GM23248 (cell line): ENCODE measurements around the gene MRGPRD. TPM values are rescaled to one million over a fixed set of nuclear protein-coding genes. Genes with fewer than 3 reads are reported as not detected.

Experiments
- DNase-seq: peaks from one replicate; pipeline ENCODE4 v3.0.0-alpha.2; 2015
- H2AFZ ChIP-seq: fragments of 200-600 bp; sonication (generic); 2 replicates; pipeline ENCODE4 v1.6.1; 2016; ENCODE audit warnings: antibody characterized with exemption
- H3F3A ChIP-seq: fragments of 200-600 bp; sonication (generic); 2 replicates; pipeline ENCODE4 v1.6.1; 2016; ENCODE audit warnings: mild to moderate bottlenecking, antibody characterized with exemption, mixed run types; ENCODE audit not compliant: insufficient read depth
- H3K27ac ChIP-seq: fragments of 200-600 bp; sonication (generic); 2 replicates; pipeline ENCODE4 v1.5.1; 2016; ENCODE audit warnings: mild to moderate bottlenecking
- H3K27me3 ChIP-seq: fragments of 200-600 bp; sonication (generic); replicated peaks from 2 replicates; pipeline ENCODE4 v1.6.1; 2016; ENCODE audit warnings: mild to moderate bottlenecking; ENCODE audit not compliant: insufficient read depth
- H3K36me3 ChIP-seq: fragments of 200-600 bp; sonication (generic); 2 replicates; pipeline ENCODE4 v1.6.1; 2016; ENCODE audit warnings: low read depth, mild to moderate bottlenecking
- H3K4me1 ChIP-seq: fragments of 200-600 bp; sonication (generic); 2 replicates; pipeline ENCODE4 v1.6.1; 2016; ENCODE audit warnings: mild to moderate bottlenecking; ENCODE audit not compliant: insufficient read depth
- H3K4me2 ChIP-seq: fragments of 200-600 bp; sonication (generic); one replicate; pipeline ENCODE4 v1.6.1; 2016; ENCODE audit warnings: mild to moderate bottlenecking; ENCODE audit not compliant: unreplicated experiment
- H3K4me3 ChIP-seq: fragments of 200-600 bp; sonication (generic); 2 replicates; pipeline ENCODE4 v1.5.1; 2016; ENCODE audit warnings: mild to moderate bottlenecking
- H3K79me2 ChIP-seq: fragments of 200-600 bp; sonication (generic); 2 replicates; pipeline ENCODE4 v1.6.1; 2016; ENCODE audit warnings: mild to moderate bottlenecking; ENCODE audit not compliant: insufficient read depth
- H3K9ac ChIP-seq: fragments of 200-600 bp; sonication (generic); 2 replicates; pipeline ENCODE4 v1.6.1; 2016; ENCODE audit warnings: mild to moderate bottlenecking
- H3K9me2 ChIP-seq: fragments of 200-600 bp; sonication (generic); 2 replicates; pipeline ENCODE4 v1.6.1; 2016; ENCODE audit warnings: mixed run types, mild to moderate bottlenecking, moderate library complexity; ENCODE audit not compliant: insufficient read depth
- H3K9me3 ChIP-seq: fragments of 200-600 bp; sonication (generic); one replicate; pipeline ENCODE4 v1.6.1; 2017; ENCODE audit warnings: low read depth
- H4K20me1 ChIP-seq: fragments of 200-600 bp; sonication (generic); 2 replicates; pipeline ENCODE4 v1.6.0; 2016; ENCODE audit not compliant: insufficient read depth
- EZH2 ChIP-seq: fragments of 200-600 bp; sonication (generic); IDR thresholded peaks from 2 replicates; pipeline ENCODE4 v1.6.1; 2018; ENCODE audit warnings: antibody characterized with exemption, mild to moderate bottlenecking; ENCODE audit not compliant: insufficient read depth, poor library complexity, severe bottlenecking
- EZH2phosphoT487 ChIP-seq: fragments of 200-600 bp; sonication (generic); IDR thresholded peaks from 2 replicates; pipeline ENCODE4 v1.6.1; 2018; ENCODE audit warnings: antibody characterized with exemption, moderate library complexity, mild to moderate bottlenecking, low read depth; ENCODE audit not compliant: insufficient read depth
- WGBS, 2 experiments: methylation state at CpG; one replicate each; pipeline ENCODE4 v1.1.6; 2015 to 2017; ENCODE audit warnings: low lambda C conversion rate in 2 of 2, low coverage in 1 of 2; ENCODE audit errors: missing lambda C conversion rate in 2 of 2; 5-methylcytosine and 5-hydroxymethylcytosine counted together
- in situ Hi-C: fragments of 300-500 bp; cut with MboI; formaldehyde crosslinking; loops from 2 replicates; pipeline ENCODE4 v1.15.0; 2020
- polyA plus RNA-seq: library from polyadenylated mRNA; unstranded; fragments of >200 nt; fragmentation: Nextera tagmentation; extraction: Ambion mirVana; gene quantifications from 2 replicates; pipeline ENCODE4 v1.2.1, GENCODE V29; 2016
- total RNA-seq: library from RNA; depleted of rRNA; stranded (reverse); fragments of >200 nt; shearing (Covaris generic); gene quantifications from 2 replicates; pipeline ENCODE4 v1.2.3, GENCODE V29; 2014

The MRGPRD gene
- total and polyA plus RNA-seq, 2 experiments from 2014 or later, result not detected

- DNase-seq, result no peak
- Histone ChIP-seq H3K4me3 (no peak overlapping the region), H3K9ac (no peak overlapping the region), H4K20me1 (no peaks in the 10 kb centered on the region), H3K36me3 (no peaks in the 10 kb centered on the region), H3K9me3 (no peaks in the 10 kb centered on the region), H3K27ac (no peak overlapping the region), H3K4me1 (no peaks in the 10 kb centered on the region), H2AFZ (no peak overlapping the region), H3K79me2 (no peaks in the 10 kb centered on the region), H3K27me3 (peaks cover 33% of the 10 kb centered on the region), H3F3A (no peaks in the 10 kb centered on the region), H3K4me2 (no peak overlapping the region), H3K9me2 (no peaks in the 10 kb centered on the region)
- 39 to 40% methylated on average over 15 of the region's 15 CpGs for WGBS, 2 experiments
- TF ChIP-seq EZH2, result no peak
- no peak for TF ChIP-seq EZH2phosphoT487
- in situ Hi-C loops, result no loop called here
Observed at GRCh38 chr11:68965901-68966853, 14.6 kb downstream of the MRGPRD start.

DNA sequence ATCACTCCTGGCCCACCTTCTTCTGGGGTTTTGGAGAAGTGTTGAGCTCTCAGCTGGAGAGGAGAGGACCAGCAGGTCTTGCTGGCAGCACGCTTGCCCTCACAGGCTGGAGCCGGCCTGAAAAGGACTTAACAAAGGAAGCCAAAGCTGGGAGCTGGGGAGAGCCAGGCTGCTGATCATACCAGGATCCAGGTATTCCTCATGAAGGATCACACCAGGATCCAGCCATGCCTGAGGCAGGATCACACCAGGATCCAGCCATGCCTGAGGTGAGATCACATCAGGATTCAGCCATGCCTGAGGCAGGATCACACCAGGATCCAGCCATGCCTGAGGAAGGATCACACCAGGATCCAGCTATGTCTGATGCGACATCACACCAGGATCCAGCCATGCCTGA, 17.0 kb downstream of the MRGPRD start:
- Histone ChIP-seq H3K4me2 (no peak overlapping the region), H3F3A (no peaks in the 10 kb centered on the region), H3K27ac (no peak overlapping the region), H3K4me3 (no peak overlapping the region), H2AFZ (no peak overlapping the region), H4K20me1 (no peaks in the 10 kb centered on the region), H3K27me3 (peaks cover 14% of the 10 kb centered on the region; the same call in 1 of the 2 replicates), H3K4me1 (no peaks in the 10 kb centered on the region), H3K36me3 (no peaks in the 10 kb centered on the region), H3K9me2 (no peaks in the 10 kb centered on the region), H3K79me2 (no peaks in the 10 kb centered on the region), H3K9ac (no peak overlapping the region), H3K9me3 (no peaks in the 10 kb centered on the region)
- 44 to 52% methylated on average over 3 of the region's 3 CpGs for WGBS, 2 experiments
- in situ Hi-C loops, result no loop called here
- DNase-seq, result no peak
- TF ChIP-seq EZH2phosphoT487 (no peak), EZH2 (no peak)

DNA sequence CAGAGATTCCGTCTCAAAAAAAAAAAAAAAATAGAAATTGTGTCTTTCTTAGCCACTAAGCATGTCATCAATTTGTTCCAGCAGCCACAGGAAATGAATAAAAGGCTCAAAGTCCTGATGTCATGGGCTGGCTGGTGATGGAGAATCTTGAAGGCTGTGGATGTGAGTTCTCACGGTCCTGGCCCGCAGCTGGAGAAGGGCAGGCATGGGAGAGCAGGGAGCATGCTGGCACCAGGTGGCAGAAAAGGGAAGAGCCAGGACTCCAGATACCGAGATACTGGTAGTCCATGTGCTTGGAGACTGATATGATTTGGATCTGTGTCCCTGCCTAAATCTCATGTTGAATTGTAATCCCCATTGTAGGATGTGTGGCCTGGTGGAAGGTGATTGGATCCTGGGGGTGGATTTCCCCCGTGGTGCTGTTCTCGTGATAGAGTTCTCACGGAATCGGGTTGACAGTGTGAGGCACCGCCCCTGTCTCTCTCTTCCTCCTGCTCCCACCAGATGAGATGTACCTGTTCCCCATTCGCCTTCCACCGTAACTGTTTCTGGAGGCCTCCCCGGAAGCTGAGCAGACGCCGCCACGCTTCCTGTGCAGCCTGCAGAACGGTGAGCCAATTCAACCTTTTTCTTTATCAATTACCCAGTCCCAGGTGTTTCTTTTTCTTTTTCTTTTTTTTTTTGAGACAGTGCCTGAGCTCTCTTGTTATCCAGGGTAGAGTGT, 18.1 kb downstream of the MRGPRD start:
- no peaks in the 10 kb centered on the region for H3K79me2 ChIP-seq
- no peak overlapping the region for H2AFZ ChIP-seq
- H3K9me2 ChIP-seq, result no peaks in the 10 kb centered on the region
- in situ Hi-C loops, result no loop called here
- no peaks in the 10 kb centered on the region for H3K9me3 ChIP-seq
- 72 to 82% methylated on average over 16 of the region's 16 CpGs for WGBS, 2 experiments
- H4K20me1 ChIP-seq, result no peaks in the 10 kb centered on the region
- H3K27me3 ChIP-seq, result peaks cover 14% of the 10 kb centered on the region; the same call in 1 of the 2 replicates
- no peaks in the 10 kb centered on the region for H3K36me3 ChIP-seq
- no peak overlapping the region for H3K9ac ChIP-seq
- H3K4me2 ChIP-seq, result no peak overlapping the region
- TF ChIP-seq EZH2 (no peak), EZH2phosphoT487 (no peak)
- no peaks in the 10 kb centered on the region for H3F3A ChIP-seq
- H3K4me3 ChIP-seq, result no peak overlapping the region
- H3K4me1 ChIP-seq, result no peaks in the 10 kb centered on the region
- DNase-seq, result peak; percentile 30
- no peak overlapping the region for H3K27ac ChIP-seq

DNA sequence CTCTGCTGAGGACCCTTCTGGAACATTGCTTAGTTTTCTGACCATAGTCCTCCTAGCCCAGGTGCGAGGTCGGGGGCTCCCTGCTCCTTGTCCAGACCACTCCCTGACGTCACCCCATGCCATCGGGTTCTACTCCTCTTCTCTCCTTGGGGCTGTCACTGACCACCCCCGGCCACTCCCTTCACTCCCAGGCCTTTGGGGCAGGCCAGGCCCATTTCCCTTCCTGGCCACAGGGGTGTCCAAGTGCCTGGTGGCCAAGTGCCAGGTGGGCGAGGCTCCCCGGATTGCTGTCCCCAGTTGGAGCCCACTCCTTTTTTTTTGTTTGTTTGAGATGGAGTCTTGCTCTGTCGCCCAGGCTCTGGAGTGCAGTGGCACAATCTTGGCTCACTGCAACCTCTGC, 19.5 kb downstream of the MRGPRD start:
- DNase-seq, result no peak
- in situ Hi-C loops, result no loop called here
- Histone ChIP-seq H3K9me2 (no peaks in the 10 kb centered on the region), H3K4me3 (no peak overlapping the region), H4K20me1 (no peaks in the 10 kb centered on the region), H3K4me2 (no peak overlapping the region), H3K36me3 (no peaks in the 10 kb centered on the region), H3K9ac (no peak overlapping the region), H3F3A (no peaks in the 10 kb centered on the region), H3K27ac (no peak overlapping the region), H3K9me3 (no peaks in the 10 kb centered on the region), H2AFZ (no peak overlapping the region), H3K4me1 (no peaks in the 10 kb centered on the region), H3K79me2 (no peaks in the 10 kb centered on the region), H3K27me3 (peaks cover 1% of the 10 kb centered on the region; the same call in 1 of the 2 replicates)
- TF ChIP-seq EZH2phosphoT487 (no peak), EZH2 (no peak)
- WGBS, 2 experiments, result 58 to 72% methylated on average over 8 of the region's 8 CpGs
